ENCODE results near the gene BDKRB1.

Gene BDKRB1

DNA sequence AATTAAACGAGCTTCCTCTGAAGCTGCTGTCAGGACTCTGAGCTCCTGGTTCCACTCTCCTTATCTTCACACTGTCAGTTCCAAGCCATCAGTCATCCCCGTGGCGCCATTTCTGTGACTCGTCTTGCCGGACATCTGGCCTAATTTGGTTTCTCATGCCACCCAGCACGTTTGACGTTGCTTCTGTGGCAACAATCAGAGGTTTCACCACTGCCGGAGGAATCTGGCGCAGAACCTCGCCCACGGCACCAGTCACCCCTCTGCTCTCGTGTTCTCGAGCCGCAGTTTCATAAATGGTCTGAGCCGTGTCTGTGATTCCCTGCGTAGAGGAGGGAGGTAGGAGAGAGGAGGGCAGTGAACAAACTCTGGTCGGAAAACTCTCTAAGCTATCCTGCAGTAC is 29.7 kb downstream of the BDKRB1 start:
- no peak for DNase-seq

DNA sequence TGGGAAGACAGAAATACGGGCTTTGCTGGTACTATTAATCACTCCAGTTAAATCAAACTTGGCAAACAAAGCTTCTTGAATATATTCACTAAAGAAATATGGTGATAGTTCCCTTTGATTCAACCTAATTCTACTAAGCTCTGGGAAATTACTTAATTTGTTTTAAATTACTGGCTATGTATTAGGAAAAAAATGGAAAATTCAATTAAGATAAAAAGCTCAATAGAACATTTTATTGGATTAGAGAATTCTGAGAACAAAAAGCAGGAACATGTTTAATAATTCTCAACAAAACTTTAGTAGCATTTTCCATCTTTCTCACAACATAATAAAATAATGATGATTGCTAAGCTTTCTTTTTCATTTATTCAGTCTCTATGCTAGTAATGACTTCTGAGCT is 30.2 kb downstream of the BDKRB1 start:
- DNase-seq = no peak

DNA sequence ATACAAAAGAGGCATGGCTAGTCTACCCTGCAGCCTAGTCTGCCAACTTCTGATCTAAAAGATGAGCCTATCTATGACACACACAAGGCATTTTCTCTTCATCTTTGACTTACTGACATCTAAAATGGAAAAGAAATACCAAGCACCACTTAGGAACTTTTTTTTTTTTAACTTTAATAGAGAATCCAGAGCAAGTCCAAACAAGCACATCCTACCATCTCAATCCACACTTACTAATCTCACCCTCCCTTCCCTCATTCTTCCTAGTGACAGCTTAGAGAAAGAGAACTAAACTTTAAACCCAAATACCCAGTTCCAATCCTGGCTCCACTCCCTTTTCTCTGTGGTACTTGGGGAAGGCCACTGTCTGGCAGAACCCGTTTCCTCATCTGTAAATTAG is 31.8 kb downstream of the BDKRB1 start:
- DNase-seq = no peak

DNA sequence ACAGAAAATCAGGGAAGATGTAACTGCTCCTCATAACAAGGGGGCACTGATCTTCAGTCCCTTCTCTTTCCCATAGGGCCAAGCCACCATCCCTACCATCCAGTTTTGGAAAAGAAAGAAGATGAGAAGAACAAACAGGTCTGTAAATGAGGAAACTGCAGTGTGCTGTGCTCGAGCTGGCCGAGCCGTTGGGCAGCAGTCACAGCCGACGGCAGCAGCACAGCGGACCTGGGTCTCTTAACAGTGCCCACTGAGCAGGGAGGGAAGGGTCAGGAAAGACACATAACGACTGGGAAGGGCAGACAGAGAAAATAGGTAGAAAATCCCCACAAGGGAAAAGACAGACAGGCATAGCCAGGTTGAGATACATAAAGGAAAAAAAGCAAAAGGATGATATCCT is 38.2 kb downstream of the BDKRB1 start:
- DNase-seq = no peak

DNA sequence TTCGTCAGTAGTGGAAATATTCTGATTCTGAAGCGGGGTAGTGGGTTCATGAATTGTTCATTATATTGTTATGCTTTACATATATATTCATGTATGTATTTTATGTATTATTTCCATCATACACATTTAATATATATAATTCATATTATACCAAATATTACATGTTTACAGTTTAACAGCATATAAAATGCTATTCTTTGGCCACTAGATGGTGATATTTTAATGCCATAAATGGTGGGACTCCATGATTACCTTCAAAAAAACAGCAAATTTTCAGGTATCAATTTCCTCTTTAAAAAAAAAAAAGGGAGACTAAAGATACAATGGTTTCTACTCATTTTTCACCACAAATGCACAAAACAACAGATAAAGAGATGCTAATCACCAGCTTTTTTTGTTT is 41.0 kb downstream of the BDKRB1 start:
- DNase-seq = no peak

DNA sequence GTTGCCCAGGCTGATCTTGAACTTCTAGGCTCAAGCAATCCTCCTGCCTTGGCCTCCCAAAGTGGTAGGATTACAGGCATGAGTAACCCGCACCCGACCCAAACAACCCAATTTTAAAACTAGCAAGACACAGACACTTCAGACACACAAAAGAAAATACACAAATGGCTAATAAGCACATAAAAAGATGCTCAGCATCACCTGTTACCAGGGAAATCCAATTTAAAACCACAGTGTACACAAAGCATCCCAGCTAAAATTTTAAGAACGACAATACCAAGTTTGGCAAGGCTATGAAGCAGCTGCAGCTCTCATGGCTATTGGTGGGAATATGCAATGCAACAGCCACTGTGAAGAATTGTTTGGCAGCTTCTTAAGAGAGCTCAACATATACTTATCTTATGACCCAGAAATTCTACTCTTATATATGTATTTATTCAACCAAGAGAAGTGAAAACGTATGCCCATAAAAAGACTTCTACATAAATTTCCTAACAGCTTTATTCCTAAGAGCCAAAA is 42.0 kb downstream of the BDKRB1 start:
- DNase-seq = no peak

DNA sequence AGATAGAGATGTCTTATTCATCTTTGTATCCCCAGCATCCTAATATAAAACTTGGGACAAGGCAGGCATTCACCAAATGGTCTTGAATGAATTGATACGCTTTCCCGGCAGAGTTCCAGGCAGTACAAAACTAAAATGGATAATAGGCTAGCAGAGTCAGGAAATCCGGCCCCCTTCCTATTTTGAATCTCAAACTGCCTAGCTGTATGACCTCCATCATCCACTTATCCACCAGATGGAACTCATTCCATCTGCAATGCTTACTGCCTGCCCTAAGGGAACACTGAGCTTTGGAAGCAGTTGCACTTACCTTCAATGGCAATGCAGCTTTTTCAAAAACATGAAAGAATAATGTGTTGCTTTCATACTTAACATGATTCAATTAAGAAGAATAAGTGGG is 43.4 kb downstream of the BDKRB1 start:
- no peak for DNase-seq

DNA sequence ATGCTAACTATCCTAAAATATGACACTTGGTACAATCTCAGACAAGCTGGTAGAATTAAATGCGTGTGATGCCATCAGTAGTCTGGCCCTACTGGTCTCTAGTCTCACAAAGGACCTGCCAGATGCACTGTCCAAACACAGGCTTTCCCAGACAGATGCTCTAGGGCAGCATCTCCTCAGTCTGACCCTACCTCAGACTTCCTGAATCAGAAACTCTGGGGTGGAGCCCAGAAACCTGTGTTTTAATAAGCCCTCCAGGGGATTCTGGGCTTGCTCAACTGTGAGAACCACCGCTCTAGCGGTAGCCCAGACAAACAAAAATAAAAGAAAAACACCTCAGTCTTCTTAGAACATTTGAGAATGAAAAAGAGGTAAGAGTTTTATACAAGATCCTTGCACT is 48.0 kb downstream of the BDKRB1 start:
- no peak for DNase-seq

DNA sequence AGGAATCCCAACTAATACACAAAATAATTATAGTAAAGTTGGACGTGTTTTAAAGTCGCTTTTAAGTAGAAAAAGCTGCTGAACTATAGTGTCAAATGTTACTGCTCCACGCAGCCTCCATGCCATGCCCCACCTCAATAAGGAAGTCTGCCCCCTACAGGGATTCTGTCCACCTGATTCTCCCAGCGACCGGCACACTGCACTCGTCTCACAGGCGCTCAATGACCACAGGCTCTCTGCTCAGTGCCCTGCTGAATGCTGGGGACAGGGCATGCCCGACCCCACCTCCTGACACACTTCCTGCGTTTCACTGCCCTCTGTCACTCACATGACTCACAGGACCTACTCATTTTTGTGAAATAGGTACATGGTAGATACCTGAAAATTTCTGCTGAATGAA is 48.9 kb downstream of the BDKRB1 start:
- no peak for DNase-seq

DNA sequence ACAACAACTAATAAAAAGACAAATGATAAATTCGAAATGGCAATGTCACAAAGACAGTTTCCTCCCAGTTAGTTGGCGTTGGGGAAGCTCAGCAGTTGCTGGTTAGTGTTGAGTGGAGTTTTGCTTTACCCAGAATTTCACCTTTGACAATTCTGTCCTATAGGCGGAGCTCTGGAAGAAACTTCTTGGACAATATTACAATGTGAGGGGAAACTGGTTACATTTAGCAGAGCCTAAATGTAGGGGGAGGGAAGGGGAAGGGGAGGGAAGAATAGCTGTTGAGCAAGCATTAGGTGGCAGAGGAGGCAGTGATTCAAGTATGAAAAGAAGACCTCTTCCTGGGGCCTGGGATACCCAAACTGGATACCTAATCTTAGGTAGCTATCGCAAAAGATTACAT is 51.4 kb downstream of the BDKRB1 start:
- DNase-seq = no peak

DNA sequence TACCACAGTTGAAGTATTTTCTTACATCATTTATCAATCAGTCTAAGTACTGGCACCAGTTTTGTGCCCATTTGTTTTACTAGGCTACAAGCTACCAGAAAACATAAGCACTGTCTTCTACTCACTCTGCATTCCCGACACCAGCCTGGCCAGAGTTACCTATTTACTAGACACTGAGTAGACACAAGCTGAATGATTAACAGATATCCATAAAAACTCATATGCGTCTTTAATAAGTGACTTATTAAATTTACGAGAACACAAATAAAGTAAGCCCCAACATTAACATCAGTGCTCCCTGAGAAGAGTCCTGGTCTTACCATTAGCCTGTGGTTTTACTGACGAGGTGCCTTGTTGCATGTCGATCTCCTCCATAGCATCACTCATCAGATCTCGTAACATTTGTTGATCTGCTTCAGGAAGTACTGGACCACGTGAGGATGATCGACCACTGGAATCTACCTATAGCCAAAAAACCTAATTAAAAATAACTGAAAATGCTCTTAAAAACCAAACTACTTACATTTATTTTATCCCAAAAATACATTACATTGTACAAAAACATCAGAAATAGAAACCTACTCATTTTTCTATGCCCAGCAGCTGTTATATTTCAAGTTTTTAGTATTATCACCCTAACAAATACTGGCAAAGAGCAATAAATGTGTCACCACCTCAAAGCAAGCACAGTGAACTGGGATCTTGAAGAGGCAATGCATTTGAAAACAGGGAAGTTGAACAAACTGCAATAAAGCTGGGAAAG is 53.3 kb downstream of the BDKRB1 start:
- DNase-seq = no peak

DNA sequence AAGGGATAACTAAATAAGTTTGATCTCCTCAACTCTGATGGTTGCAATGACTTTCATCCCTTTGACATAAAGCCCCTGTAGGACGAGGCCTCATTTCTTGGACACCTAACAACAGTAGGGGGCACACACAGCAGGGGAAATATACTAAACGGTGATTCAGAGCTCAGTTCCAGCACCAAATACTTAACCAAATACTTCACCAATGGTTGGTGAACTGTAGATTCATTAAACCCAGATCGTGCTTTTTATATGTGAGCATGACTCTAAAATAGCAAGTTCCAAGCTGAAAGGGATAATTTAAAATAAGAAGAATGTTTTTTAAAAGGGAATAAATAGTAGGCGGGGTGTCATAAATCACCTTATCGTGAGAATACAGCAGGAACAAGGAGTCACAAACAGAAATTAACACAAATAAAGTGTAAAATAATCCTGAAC is 53.9 kb downstream of the BDKRB1 start:
- DNase-seq = no peak

DNA sequence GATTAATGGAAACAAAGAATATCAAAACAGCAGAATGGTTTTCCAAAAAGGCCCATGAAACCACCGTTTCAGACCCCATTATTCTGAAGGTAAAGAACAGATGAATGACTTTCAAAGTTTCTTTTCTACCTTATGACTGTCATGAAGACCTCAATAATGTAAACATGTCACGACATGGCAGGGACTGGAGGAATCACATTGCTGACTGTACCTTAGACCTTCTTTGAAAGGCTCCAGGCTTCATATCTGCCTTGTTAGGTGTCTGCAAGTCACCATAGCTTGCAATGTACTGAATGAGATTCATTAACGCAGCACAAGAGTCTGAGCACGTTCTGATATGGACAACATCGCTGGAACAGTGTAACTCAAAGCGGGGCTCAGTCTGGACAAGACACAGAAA is 54.9 kb downstream of the BDKRB1 start:
- DNase-seq = no peak

Measured in activated naive CD4-positive, alpha-beta T cell (primary cell).